Spleen (tissue), 11 donors: Measurements from ENCODE around the gene PRRC1. TPM values are rescaled to one million over a fixed set of nuclear protein-coding genes. Genes with fewer than 3 reads are reported as not detected.

Source experiments
- DNase-seq: peaks from one replicate; pipeline ENCODE4 v3.0.0-alpha.2; 2020
- H3K27ac ChIP-seq, 8 donors: fragments of 200-600 bp; sonication (generic) in 7 of 8; 1 replicate in 4 of 8; 2 replicates in 4 of 8; pipeline versions ENCODE4 v1.5.0 to v1.8.0; 2016 to 2021; ENCODE audit warnings: inconsistent platforms in 4 of 8, mild to moderate bottlenecking in 4 of 8, moderate library complexity in 1 of 8
- H3K27me3 ChIP-seq, 7 donors: fragments of 200-600 bp; sonication (generic) in 6 of 7; replicated peaks in 1 of 7; 1 replicate in 4 of 7; 2 replicates in 3 of 7; pipeline versions ENCODE4 v1.5.0 to v1.8.0; 2016 to 2021; ENCODE audit warnings: inconsistent platforms in 3 of 7, mild to moderate bottlenecking in 1 of 7
- H3K36me3 ChIP-seq, 6 donors: fragments of 200-600 bp; sonication (generic) in 5 of 6; 1 replicate in 4 of 6; 2 replicates in 2 of 6; pipeline versions ENCODE4 v1.5.0 to v1.8.0; 2016 to 2021; ENCODE audit warnings: inconsistent platforms in 2 of 6
- H3K4me1 ChIP-seq, 6 donors: fragments of 200-600 bp; sonication (generic) in 5 of 6; 1 replicate in 3 of 6; 2 replicates in 3 of 6; pipeline versions ENCODE4 v1.5.0 to v1.8.0; 2016 to 2021; ENCODE audit warnings: inconsistent platforms in 3 of 6
- H3K4me3 ChIP-seq, 8 donors: fragments of 200-600 bp; sonication (generic) in 7 of 8; 1 replicate in 4 of 8; 2 replicates in 4 of 8; pipeline versions ENCODE4 v1.5.0 to v1.8.0; 2016 to 2021; ENCODE audit warnings: inconsistent platforms in 4 of 8, mild to moderate bottlenecking in 4 of 8, moderate library complexity in 2 of 8
- H3K9me3 ChIP-seq, 8 donors: fragments of 200-600 bp; sonication (generic) in 7 of 8; 1 replicate in 4 of 8; 2 replicates in 4 of 8; pipeline versions ENCODE4 v1.5.0 to v1.8.0; 2016 to 2021; ENCODE audit warnings: inconsistent platforms in 4 of 8
- POLR2A ChIP-seq, 3 donors: fragments of 450-650 bp; IDR thresholded peaks; one replicate each; pipeline ENCODE4 v1.5.1; 2017; ENCODE audit warnings: antibody characterized with exemption in 3 of 3, mild to moderate bottlenecking in 1 of 3
- POLR2AphosphoS5 ChIP-seq, 3 donors: sonication (generic); formaldehyde crosslinking; IDR thresholded peaks; one replicate each; pipeline ENCODE4 v1.5.1; 2017; ENCODE audit warnings: antibody characterized with exemption in 3 of 3
- WGBS, 5 donors: extraction: QIAGEN DNeasy Blood & Tissue Kit in 3 of 5; methylation state at CpG; one replicate each; pipeline versions ENCODE4 v1.1.5 to v1.1.7; 2013 to 2018; 5-methylcytosine and 5-hydroxymethylcytosine counted together
- intact Hi-C: fragments of 100-400 bp; cut with DNase I; formaldehyde crosslinking; loops from one replicate; pipeline ENCODE4 v1.15.0; 2023; ENCODE audit warnings: low total_unique reads
- polyA plus RNA-seq, 3 donors: library from polyadenylated mRNA; stranded (reverse); fragments of 200-250 nt; gene quantifications; one replicate each; pipeline ENCODE4 v1.2.1, GENCODE V29; 2013
- total RNA-seq, 7 donors: library from RNA; depleted of rRNA in 3 of 7; stranded (reverse); fragments of >200 nt in 3 of 7; fragmentation: NEBNext Ultra II Directional in 4 of 7; extraction: Animal tissue kit (Norgen Biotek cat#: 25700) in 4 of 7; gene quantifications; one replicate each; pipeline versions ENCODE4 v1.1.0 to v1.2.1, GENCODE V29; 2016 to 2021
- TF ChIP-seq, protein P1 (sequence below), 11 experiments: fragments of 200-600 bp in 7 of 11; fragments of 450-650 bp in 4 of 11; sonication (generic) in 4 of 11; IDR thresholded peaks in 8 of 11; conservative IDR thresholded peaks in 3 of 11; 1 replicate in 7 of 11; 2 replicates in 4 of 11; pipeline versions ENCODE4 v1.4.0 to v1.8.0; 2016 to 2021; ENCODE audit warnings: antibody characterized with exemption in 11 of 11, inconsistent platforms in 4 of 11, mild to moderate bottlenecking in 1 of 11
- donor health status: healthy with polysubstance abuse.
- donor health status: DM: no; HTN: no; CAD: no; lungs with moderate emphysema.
- donor health status: DM: no; HTN: no; CAD: no.
- donor health status: Bipolar disorder and iron deficiency.
- donor health status: healthy.
- donor health status: DM: no; HTN: no; CAD: no.
- donor health status: DM: yes; HTN: yes; CAD: no.

The PRRC1 gene
- total and polyA plus RNA-seq, 10 donors: 11.9 to 45.9 (median 38.5) TPM

GRCh38 chr5:127492854-127493738 lies 24.3 kb upstream of the PRRC1 start:
- Histone ChIP-seq H3K27ac (no peak overlapping the region), H3K4me1 (peaks cover 0 to 4% (median 0%) of the 10 kb centered on the region in 6 donors), H3K4me3 (no peak overlapping the region), H3K27me3 (peaks cover 0 to 4% (median 0%) of the 10 kb centered on the region in 7 donors), H3K9me3 (no peaks in the 10 kb centered on the region), H3K36me3 (no peaks in the 10 kb centered on the region)
- WGBS, 5 donors: 59 to 75% (median 70%) methylated on average over 3 of the region's 3 CpGs
- TF ChIP-seq, protein P1, sequence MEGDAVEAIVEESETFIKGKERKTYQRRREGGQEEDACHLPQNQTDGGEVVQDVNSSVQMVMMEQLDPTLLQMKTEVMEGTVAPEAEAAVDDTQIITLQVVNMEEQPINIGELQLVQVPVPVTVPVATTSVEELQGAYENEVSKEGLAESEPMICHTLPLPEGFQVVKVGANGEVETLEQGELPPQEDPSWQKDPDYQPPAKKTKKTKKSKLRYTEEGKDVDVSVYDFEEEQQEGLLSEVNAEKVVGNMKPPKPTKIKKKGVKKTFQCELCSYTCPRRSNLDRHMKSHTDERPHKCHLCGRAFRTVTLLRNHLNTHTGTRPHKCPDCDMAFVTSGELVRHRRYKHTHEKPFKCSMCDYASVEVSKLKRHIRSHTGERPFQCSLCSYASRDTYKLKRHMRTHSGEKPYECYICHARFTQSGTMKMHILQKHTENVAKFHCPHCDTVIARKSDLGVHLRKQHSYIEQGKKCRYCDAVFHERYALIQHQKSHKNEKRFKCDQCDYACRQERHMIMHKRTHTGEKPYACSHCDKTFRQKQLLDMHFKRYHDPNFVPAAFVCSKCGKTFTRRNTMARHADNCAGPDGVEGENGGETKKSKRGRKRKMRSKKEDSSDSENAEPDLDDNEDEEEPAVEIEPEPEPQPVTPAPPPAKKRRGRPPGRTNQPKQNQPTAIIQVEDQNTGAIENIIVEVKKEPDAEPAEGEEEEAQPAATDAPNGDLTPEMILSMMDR (IDR thresholded peaks at IDR 0.05 in 8 of 11, conservative IDR thresholded peaks at IDR 0.05 in 3 of 11): peak in 9 of 11 experiments; percentile 23 to 68 (median 53)
- no peak for TF ChIP-seq POLR2AphosphoS5 (IDR thresholded peaks at IDR 0.05)
- no peak for DNase-seq
- intact Hi-C loops: no loop called here

- H3K36me3 ChIP-seq: no peaks in the 10 kb centered on the region
- H3K4me1 ChIP-seq: no peaks in the 10 kb centered on the region
- no peaks in the 10 kb centered on the region for H3K9me3 ChIP-seq
- intact Hi-C loops: no loop called here
- no peak overlapping the region for H3K4me3 ChIP-seq
- DNase-seq: no peak
- H3K27ac ChIP-seq: no peak overlapping the region
- TF ChIP-seq, protein P1 (IDR thresholded peaks at IDR 0.05 in 8 of 11, conservative IDR thresholded peaks at IDR 0.05 in 3 of 11): no peak
- TF ChIP-seq POLR2A (IDR thresholded peaks at IDR 0.05) (no peak), POLR2AphosphoS5 (IDR thresholded peaks at IDR 0.05) (no peak)
- peaks cover 0 to 4% (median 0%) of the 10 kb centered on the region in 7 donors for H3K27me3 ChIP-seq
- WGBS, 5 donors: 70 to 95% (median 77%) methylated on average over 1 of the region's 1 CpG
Observed at GRCh38 chr5:127498548-127498947, 18.9 kb upstream of the PRRC1 start.

- TF ChIP-seq, protein P1 (IDR thresholded peaks at IDR 0.05 in 8 of 11, conservative IDR thresholded peaks at IDR 0.05 in 3 of 11): no peak
- TF ChIP-seq POLR2AphosphoS5 (IDR thresholded peaks at IDR 0.05): no peak
- TF ChIP-seq POLR2A (IDR thresholded peaks at IDR 0.05): no peak
- WGBS, 5 donors: 77 to 92% (median 81%) methylated on average over 2 of the region's 2 CpGs
- DNase-seq: no peak
- no peak overlapping the region for H3K4me3 ChIP-seq
- intact Hi-C loops: no loop called here
- no peaks in the 10 kb centered on the region for H3K9me3 ChIP-seq
- no peaks in the 10 kb centered on the region for H3K36me3 ChIP-seq
- H3K4me1 ChIP-seq: no peaks in the 10 kb centered on the region
- no peaks in the 10 kb centered on the region for H3K27me3 ChIP-seq
- H3K27ac ChIP-seq: no peak overlapping the region
Observed at GRCh38 chr5:127505905-127506304, 11.5 kb upstream of the PRRC1 start.

DNA sequence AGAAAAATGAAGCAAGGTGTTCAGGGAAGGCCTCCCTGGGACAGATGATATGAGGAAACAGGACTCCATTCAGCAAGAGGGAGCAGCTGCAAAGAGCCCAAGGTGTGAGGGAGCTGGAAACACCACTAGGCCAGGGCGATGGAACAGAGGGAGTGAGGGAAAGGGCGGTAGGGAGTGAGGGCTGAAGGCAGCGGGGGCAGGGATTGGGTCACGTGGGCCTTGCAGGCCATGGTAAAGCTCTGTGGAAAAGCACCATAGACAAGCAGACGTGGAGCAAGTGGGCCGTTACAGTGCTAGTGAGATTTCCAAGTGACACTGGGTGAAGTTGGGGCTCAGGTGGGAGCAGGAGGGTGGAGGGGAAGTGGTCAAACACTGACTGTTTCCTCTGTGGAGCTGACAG lies 10.8 kb upstream of the PRRC1 start:
- Histone ChIP-seq H3K36me3 (no peaks in the 10 kb centered on the region), H3K9me3 (no peaks in the 10 kb centered on the region), H3K4me1 (no peaks in the 10 kb centered on the region), H3K4me3 (no peak overlapping the region), H3K27ac (no peak overlapping the region), H3K27me3 (peaks cover 0 to 3% (median 0%) of the 10 kb centered on the region in 7 donors)
- TF ChIP-seq, protein P1 (IDR thresholded peaks at IDR 0.05 in 8 of 11, conservative IDR thresholded peaks at IDR 0.05 in 3 of 11): no peak
- TF ChIP-seq POLR2AphosphoS5 (IDR thresholded peaks at IDR 0.05) (no peak), POLR2A (IDR thresholded peaks at IDR 0.05) (no peak)
- intact Hi-C loops: no loop called here
- 71 to 84% (median 80%) methylated on average over 6 of the region's 6 CpGs for WGBS, 5 donors
- DNase-seq: no peak
